Measurements from ENCODE around the gene FAF2.

DNA sequence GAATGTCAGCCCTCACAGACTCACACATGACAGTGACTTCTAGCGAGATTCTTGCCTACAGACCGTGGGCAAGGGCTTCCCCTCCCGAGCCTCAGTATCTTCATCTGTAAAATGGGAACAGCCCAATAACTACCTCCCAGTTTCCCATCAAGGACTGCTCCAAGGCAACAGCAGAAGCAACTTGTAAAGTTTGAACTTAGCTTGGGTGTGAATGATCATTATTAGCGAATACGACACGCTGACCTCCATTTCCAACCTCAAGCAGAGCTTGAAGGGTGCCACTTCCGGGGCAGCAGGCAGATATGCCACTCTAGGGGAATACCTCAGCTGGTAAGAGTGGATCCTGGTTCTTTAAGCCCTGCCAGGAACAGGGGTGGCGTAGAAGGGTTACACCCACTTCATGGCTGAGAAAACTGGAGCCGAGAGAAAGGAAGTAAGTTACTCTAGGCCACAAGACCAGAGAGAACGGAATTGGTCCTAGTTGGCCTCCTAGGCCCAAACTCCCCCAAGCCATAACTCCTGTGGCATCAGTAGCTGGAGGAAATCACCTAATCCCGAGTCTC is 87.0 kb downstream of the FAF2 start:
- TF ChIP-seq CTCF (conservative IDR thresholded peaks at IDR 0.05; ENCODE audit: low read depth, low read length), result no peak
- TF ChIP-seq EZH2 (IDR thresholded peaks at IDR 0.05; ENCODE audit: borderline replicate concordance, low read depth, low read length, poor library complexity, severe bottlenecking), result no peak

Data from A673 (cell line).